ENCODE measurements around the gene EVPL.
"Not testable (repeated sequence)": the region's sequence is repeated elsewhere in the genome, so short reads cannot be mapped to it uniquely, and the experiment has no call there.

DNA sequence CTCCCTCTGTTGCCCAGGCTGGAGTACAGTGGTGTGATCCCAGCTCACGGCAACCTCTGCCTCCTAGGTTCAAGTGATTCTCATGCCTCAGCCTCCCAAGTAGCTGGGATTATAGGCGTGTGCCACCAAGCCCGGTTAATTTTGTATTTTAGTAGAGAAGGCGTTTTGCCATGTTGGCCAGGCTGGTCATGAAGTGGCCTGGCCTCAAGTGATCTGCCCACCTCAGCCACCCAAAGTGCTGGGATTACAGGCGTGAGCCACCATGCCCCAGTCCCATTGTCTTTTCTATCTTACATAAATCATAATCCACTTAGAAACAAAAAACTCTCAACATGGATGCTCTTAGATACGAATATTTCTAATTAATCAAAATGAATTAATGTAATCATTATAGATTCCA lies 51.9 kb downstream of the EVPL start:
- not testable (repeated sequence) for TF ChIP-seq CTCF (conservative IDR thresholded peaks at IDR 0.05; ENCODE audit: low read length); EZH2phosphoT487 (IDR thresholded peaks at IDR 0.05; ENCODE audit: borderline replicate concordance)
